GM12892 (cell line): ENCODE data around the gene COG5.

Source experiments
- POLR2A ChIP-seq: IDR thresholded peaks from 2 replicates; pipeline ENCODE4 v1.6.1; 2011; ENCODE audit warnings: low read depth, low read length, control low read depth
- POLR2AphosphoS5 ChIP-seq: IDR thresholded peaks from 2 replicates; pipeline ENCODE4 v1.6.1; 2011; ENCODE audit warnings: low read depth, low read length, control low read depth

GRCh38 chr7:107230334-107230733, 333.4 kb downstream of the COG5 start:
- no peak for TF ChIP-seq POLR2A
- TF ChIP-seq POLR2AphosphoS5: no peak
